ENCODE data around the gene SOD2.

The SOD2 gene

GRCh38 chr6:159682810-159683209, 10.2 kb downstream of the SOD2 start:
- H2AFZ ChIP-seq (ENCODE audit: low read depth, low read length): no peak overlapping the region
- H3K27me3 ChIP-seq (ENCODE audit: insufficient read depth, low read length, poor library complexity): no peaks in the 10 kb centered on the region
- ATAC-seq (ENCODE audit: insufficient read depth, low read depth) (no peak), DNase-seq (no peak)
- H3K27ac ChIP-seq (ENCODE audit: low read length): no peak overlapping the region
- no peak for TF ChIP-seq EZH2 (IDR thresholded peaks at IDR 0.05; ENCODE audit: borderline replicate concordance, low read depth, low read length, severe bottlenecking)
- TF ChIP-seq CTCF (IDR thresholded peaks at IDR 0.05; ENCODE audit: borderline replicate concordance, extremely low read depth, low read length, poor library complexity, severe bottlenecking): no peak
- no peaks in the 10 kb centered on the region for H4K20me1 ChIP-seq (ENCODE audit: insufficient read depth, low read length)
- no peaks in the 10 kb centered on the region for H3K4me1 ChIP-seq (ENCODE audit: insufficient read depth, low read length)
- no peaks in the 10 kb centered on the region for H3K9me3 ChIP-seq (ENCODE audit: insufficient read depth, low read length, severe bottlenecking)
- no peak overlapping the region for H3K9ac ChIP-seq (ENCODE audit: low read depth, low read length)
- H3K4me2 ChIP-seq (ENCODE audit: insufficient read depth, low read length): no peak overlapping the region
- H3K36me3 ChIP-seq (ENCODE audit: insufficient read depth, low read length): peaks cover 66% of the 10 kb centered on the region
- peaks cover 8% of the 10 kb centered on the region; the same call in 1 of the 2 replicates for H3K79me2 ChIP-seq (ENCODE audit: insufficient read depth, low read length)
- no peak overlapping the region for H3K4me3 ChIP-seq (ENCODE audit: low read depth in 1 of 2, low read length in 2 of 2)

GRCh38 chr6:159682295-159682694, 10.7 kb downstream of the SOD2 start:
- no peak for TF ChIP-seq EZH2 (IDR thresholded peaks at IDR 0.05; ENCODE audit: borderline replicate concordance, low read depth, low read length, severe bottlenecking)
- TF ChIP-seq CTCF (IDR thresholded peaks at IDR 0.05; ENCODE audit: borderline replicate concordance, extremely low read depth, low read length, poor library complexity, severe bottlenecking): no peak
- Histone ChIP-seq H2AFZ (ENCODE audit: low read depth, low read length) (no peak overlapping the region), H3K36me3 (ENCODE audit: insufficient read depth, low read length) (peaks cover 62% of the 10 kb centered on the region)

DNA sequence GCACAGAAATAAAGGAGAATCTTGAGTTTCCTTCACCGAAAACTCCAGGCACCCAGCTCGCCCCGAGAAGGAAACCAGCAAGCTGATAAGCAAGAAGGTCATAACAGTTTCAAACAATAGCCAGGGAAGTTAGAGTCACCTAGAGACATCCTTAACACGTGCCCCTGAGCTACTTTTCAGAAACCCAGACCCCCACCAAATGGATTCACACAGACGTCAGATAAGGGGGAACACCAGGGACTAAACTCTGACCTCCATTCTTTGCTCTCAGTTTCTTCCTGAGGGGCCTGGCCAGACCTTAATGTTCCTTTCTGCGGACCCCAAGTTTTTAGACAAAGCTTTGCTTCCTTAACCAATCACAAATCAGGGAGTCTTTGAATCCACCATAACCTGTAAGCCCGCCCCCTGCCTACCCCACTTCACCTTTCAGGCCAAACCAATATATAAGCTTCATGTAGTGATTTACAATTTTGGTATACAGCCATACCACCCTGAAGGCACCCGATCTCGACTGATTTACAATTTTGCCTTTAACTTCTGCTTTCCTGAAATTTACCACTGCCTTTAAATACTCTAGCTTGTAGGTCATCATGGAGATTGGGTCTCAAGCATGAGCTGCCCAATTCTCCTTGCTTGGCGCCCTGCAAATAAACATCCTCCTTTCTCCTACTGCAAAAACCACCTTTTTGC, 11.7 kb downstream of the SOD2 start:
- H3K27me3 ChIP-seq (ENCODE audit: insufficient read depth, low read length, poor library complexity): no peaks in the 10 kb centered on the region
- H4K20me1 ChIP-seq (ENCODE audit: insufficient read depth, low read length): no peaks in the 10 kb centered on the region
- DNase-seq: no peak
- no peak overlapping the region for H3K27ac ChIP-seq (ENCODE audit: low read length)
- no peaks in the 10 kb centered on the region for H3K9me3 ChIP-seq (ENCODE audit: insufficient read depth, low read length, severe bottlenecking)
- no peak overlapping the region for H3K4me3 ChIP-seq (ENCODE audit: low read depth in 1 of 2, low read length in 2 of 2)
- H3K4me2 ChIP-seq (ENCODE audit: insufficient read depth, low read length): no peak overlapping the region
- H3K9ac ChIP-seq (ENCODE audit: low read depth, low read length): no peak overlapping the region
- no peak overlapping the region for H2AFZ ChIP-seq (ENCODE audit: low read depth, low read length)
- H3K79me2 ChIP-seq (ENCODE audit: insufficient read depth, low read length): 0 out of 2 replicates have a peak, but pooled peaks cover 2% of the 10 kb centered on the region
- H3K36me3 ChIP-seq (ENCODE audit: insufficient read depth, low read length): peaks cover 54% of the 10 kb centered on the region
- no peak for ATAC-seq (ENCODE audit: insufficient read depth, low read depth)
- no peaks in the 10 kb centered on the region for H3K4me1 ChIP-seq (ENCODE audit: insufficient read depth, low read length)
- TF ChIP-seq EZH2 (IDR thresholded peaks at IDR 0.05; ENCODE audit: borderline replicate concordance, low read depth, low read length, severe bottlenecking) (no peak), CTCF (IDR thresholded peaks at IDR 0.05; ENCODE audit: borderline replicate concordance, extremely low read depth, low read length, poor library complexity, severe bottlenecking) (no peak)

More at GRCh38 chr6:159682295-159682694, 10.7 kb downstream of the SOD2 start:
- Histone ChIP-seq H3K4me3 (ENCODE audit: low read depth in 1 of 2, low read length in 2 of 2) (no peak overlapping the region), H3K4me1 (ENCODE audit: insufficient read depth, low read length) (no peaks in the 10 kb centered on the region), H3K4me2 (ENCODE audit: insufficient read depth, low read length) (no peak overlapping the region), H3K79me2 (ENCODE audit: insufficient read depth, low read length) (peaks cover 8% of the 10 kb centered on the region; the same call in 1 of the 2 replicates), H3K27me3 (ENCODE audit: insufficient read depth, low read length, poor library complexity) (no peaks in the 10 kb centered on the region), H4K20me1 (ENCODE audit: insufficient read depth, low read length) (no peaks in the 10 kb centered on the region), H3K9ac (ENCODE audit: low read depth, low read length) (no peak overlapping the region), H3K9me3 (ENCODE audit: insufficient read depth, low read length, severe bottlenecking) (no peaks in the 10 kb centered on the region), H3K27ac (ENCODE audit: low read length) (no peak overlapping the region)
- ATAC-seq (ENCODE audit: insufficient read depth, low read depth) (no peak), DNase-seq (no peak)
